Right lobe of liver (tissue), 4 donors: Measurements from ENCODE around the gene TPGS1.

Experiments used
- CTCF ChIP-seq, 4 donors: fragments of 200-600 bp in 3 of 4; fragments of 450-650 bp in 1 of 4; IDR thresholded peaks; one replicate each; pipeline versions ENCODE4 v1.5.1 to v1.8.0; 2016 to 2022; ENCODE audit warnings: antibody characterized with exemption in 4 of 4, mild to moderate bottlenecking in 2 of 4
- POLR2A ChIP-seq: fragments of 450-650 bp; IDR thresholded peaks from one replicate; pipeline ENCODE4 v1.6.1; 2017; ENCODE audit warnings: antibody characterized with exemption, mild to moderate bottlenecking
- donor health status: DM: no; HTN: no; CAD: no.
- donor health status: DM: no; HTN: no; CAD: no.
- donor health status: DM: no; HTN: yes; CAD: no.

- no peak for TF ChIP-seq CTCF (IDR thresholded peaks at IDR 0.05)
- TF ChIP-seq POLR2A, result no peak
Measured at GRCh38 chr19:539429-540030, 32.2 kb downstream of the TPGS1 start.
